B cell (primary cell): ENCODE results near the gene KIAA1217.

ENCODE experiments used
- EZH2 ChIP-seq: IDR thresholded peaks from 2 replicates; pipeline ENCODE4 v1.6.1; 2012; ENCODE audit warnings: borderline replicate concordance, low read depth, mild to moderate bottlenecking, moderate library complexity, low read length; ENCODE audit not compliant: insufficient read depth, poor library complexity, severe bottlenecking
- TF ChIP-seq, protein P1 (sequence below): fragments of 200-600 bp; IDR thresholded peaks from one replicate; pipeline ENCODE4 v1.8.0; 2022; ENCODE audit warnings: antibody characterized with exemption, mild to moderate bottlenecking

DNA sequence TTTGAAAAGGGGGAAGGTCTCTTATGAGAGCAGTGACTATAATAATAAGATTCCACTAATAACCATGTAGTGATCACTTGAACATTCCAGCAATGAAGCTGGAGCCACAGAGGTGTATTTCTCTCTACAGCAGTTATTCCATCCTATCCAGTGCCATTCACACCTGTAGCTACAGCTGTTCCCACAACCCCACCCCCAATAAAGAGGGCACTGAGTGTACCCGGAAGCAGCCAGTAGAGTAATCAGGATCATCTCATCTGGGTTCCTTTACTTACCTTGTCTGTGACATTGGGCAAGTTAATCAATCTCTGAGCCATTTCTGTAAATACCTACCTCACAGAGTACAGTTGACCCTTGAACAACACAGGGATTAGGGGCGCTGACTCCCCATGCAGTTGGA is 188.7 kb downstream of the KIAA1217 start:
- TF ChIP-seq EZH2: no peak
- TF ChIP-seq, protein P1, sequence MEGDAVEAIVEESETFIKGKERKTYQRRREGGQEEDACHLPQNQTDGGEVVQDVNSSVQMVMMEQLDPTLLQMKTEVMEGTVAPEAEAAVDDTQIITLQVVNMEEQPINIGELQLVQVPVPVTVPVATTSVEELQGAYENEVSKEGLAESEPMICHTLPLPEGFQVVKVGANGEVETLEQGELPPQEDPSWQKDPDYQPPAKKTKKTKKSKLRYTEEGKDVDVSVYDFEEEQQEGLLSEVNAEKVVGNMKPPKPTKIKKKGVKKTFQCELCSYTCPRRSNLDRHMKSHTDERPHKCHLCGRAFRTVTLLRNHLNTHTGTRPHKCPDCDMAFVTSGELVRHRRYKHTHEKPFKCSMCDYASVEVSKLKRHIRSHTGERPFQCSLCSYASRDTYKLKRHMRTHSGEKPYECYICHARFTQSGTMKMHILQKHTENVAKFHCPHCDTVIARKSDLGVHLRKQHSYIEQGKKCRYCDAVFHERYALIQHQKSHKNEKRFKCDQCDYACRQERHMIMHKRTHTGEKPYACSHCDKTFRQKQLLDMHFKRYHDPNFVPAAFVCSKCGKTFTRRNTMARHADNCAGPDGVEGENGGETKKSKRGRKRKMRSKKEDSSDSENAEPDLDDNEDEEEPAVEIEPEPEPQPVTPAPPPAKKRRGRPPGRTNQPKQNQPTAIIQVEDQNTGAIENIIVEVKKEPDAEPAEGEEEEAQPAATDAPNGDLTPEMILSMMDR: no peak
